HG02943 (cell line): ENCODE measurements around the gene HIPK2.

Experiments used
- ATAC-seq: cut with Tn5 transposase; IDR thresholded peaks from one replicate; pipeline ENCODE4 v1.9.1; 2021; ENCODE audit warnings: mild to moderate bottlenecking, low read depth, moderate library complexity; ENCODE audit not compliant: unreplicated experiment

The HIPK2 gene

GRCh38 chr7:139718859-139719258, 58.9 kb downstream of the HIPK2 start:
- no peak for ATAC-seq

DNA sequence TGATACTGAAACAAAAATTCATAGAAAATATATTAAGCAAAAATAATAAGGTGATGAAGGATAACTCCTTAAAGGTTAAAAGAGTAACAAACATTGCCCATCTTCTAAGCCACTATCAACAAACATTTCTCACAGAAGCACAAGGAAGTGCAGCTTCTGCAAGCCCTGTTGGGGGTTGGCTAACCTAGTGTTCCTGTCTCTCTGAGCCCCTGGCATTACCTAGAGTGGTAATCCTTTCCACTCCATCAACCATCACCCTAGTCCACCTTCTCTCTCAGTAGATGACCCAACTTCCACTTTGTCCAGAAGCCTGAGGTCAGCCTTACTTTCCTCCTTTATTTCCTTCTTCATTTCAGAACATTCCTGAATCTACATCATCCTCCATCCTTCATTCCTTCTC, 59.7 kb downstream of the HIPK2 start:
- ATAC-seq = no peak

DNA sequence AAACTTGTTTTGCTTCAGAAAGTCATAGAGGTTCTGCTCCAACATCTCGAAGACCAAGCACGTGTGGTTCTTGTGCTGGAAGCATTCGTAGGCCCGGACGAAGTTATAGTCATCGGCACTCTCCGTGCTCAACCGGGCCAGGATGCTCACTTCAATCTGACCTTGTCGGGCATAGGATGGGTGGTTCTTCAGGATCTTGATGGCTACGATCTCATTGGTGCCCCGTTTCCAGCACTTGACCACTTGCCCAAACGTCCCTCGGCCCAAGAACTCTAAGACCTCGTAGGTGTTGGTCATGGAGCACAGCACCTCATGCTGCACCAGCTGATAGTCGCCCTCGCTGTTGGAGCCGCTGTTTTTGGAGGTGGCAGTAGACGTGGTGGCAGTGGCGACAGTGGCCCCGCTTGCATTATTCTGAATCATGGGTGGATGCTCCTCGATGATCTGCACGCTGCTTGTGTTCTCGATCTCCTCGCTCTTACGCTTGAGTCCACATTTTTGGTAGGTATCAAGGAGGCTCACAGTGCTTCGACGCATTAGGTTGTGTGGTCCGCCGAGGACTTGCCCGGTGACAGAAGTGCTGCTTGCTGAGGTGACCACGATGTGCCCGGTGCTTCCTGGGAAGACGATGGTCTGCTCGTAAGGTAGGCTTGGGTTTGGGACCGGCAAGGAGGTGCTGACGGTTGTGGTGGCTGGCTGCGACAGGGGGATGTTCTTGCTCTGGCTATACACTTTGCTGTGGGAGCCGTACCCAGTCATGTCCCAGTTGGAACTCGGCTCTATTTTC, 61.4 kb downstream of the HIPK2 start:
- ATAC-seq = no peak

DNA sequence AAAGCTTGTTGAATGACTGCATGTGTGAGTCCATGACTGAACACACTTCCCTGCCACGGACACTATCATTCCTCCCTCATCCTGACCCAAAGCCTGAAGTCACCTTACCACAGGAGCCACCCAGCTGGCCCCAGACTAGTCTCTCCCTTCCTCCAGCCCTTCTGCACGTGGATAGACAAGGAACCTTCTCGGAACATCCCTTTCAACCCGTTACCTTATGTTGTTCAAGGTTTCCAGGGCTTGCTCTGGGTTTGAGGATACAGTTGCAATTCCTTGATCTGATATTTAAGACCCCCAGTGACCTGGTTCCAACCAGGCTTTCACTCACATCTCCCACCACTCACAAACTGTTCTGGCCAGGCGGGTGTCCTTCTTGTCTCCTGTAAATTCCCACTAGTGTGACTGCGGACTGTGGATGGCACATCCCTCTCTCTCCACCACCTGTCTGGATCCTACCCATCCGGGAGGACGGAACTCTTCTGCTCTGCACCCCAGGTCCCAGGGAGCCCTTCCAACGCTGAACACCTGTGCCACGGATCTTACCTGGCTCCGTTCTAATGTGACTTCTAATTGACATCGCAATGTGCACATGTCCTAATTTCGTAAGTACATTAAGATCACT, 62.5 kb downstream of the HIPK2 start:
- no peak for ATAC-seq

- peak; percentile 96 for ATAC-seq
Measured at GRCh38 chr7:139714163-139714901, 63.5 kb downstream of the HIPK2 start.

- no peak for ATAC-seq
Measured at GRCh38 chr7:139713526-139714162, 64.2 kb downstream of the HIPK2 start.

GRCh38 chr7:139713061-139713460, 64.7 kb downstream of the HIPK2 start:
- no peak for ATAC-seq

DNA sequence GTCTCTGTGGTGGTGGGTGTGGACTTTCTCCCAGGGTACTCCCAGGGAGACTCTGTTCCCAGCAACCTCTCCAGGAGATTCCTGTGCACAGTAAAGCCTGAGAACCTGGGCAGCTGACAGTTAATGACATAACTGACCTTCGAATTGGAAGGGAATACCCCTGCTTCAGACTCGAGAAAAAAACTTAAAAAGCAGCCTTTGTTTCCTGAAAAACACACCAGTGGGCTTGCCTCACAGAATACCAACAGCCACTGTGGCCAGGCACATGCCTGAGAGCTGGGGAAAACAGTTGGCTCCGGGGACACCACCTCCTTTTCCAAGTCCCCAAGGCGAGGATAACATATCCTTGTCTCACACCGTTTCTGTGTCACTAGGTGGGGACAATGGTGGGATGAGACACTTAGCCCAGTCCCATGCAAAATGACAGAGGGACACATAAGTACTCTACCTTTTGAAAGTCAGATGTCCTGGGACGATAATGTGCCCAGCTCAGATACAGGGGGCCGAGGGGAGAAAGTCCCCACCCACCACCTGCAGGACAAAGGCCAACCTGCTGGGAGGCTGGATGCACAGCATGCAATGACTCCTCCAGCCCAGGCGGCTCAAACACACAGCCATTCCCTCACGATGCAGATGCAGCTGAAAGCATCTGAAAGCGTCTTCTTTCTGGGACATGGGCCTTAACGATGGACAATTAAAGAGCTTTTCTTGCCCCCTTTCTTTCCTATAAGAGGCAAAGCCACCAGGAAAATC, 65.6 kb downstream of the HIPK2 start:
- no peak for ATAC-seq

DNA sequence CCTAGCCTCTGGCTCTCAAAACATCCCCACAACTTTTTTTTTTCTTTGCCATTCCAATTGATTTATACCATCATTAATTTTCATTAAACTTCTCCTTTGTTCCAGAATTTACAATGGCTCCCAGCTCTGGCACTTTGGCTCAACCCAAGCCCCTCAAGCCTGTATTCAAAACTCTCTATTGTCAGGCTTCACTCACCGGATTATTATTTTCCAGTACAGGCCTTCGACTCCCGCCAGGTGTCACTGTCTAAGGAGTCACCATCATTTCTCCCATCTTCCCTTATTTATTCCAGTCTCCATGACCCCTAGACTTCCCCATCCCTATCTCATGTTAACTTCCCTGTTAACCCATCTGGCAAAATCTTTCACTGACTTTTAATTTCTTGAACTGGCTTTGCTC, 67.8 kb downstream of the HIPK2 start:
- ATAC-seq = no peak

- ATAC-seq = no peak
Measured at GRCh38 chr7:139709485-139709884, 68.3 kb downstream of the HIPK2 start.

GRCh38 chr7:139708541-139708940, 69.3 kb downstream of the HIPK2 start:
- peak; percentile 79 for ATAC-seq

- no peak for ATAC-seq
Measured at GRCh38 chr7:139706837-139707236, 71.0 kb downstream of the HIPK2 start.

DNA sequence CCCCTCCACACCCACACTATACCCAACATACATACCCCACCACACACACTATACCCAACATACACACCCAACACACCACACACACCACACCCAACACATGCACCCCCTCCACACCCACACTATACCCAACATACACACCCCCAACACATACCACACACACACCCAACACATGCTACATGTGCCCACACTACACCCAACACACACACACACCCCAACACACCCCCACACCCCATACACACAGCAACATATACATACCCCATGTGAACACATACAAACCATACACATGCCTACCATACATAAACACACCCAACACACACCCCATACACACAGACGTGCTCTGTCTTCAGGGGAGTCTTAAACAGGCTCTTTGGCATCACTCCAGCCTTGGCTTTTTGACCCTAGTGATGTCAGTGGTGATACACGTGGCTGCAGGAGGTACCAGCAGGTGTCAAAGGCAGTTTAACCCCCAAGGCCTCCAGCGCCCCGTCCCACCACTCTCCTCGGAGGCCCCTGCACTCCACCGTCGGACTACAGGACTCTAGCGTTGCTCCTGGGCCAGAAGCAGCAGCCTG, 73.4 kb downstream of the HIPK2 start:
- no peak for ATAC-seq

GRCh38 chr7:139703487-139704307, 74.1 kb downstream of the HIPK2 start:
- ATAC-seq = peak; percentile 24

DNA sequence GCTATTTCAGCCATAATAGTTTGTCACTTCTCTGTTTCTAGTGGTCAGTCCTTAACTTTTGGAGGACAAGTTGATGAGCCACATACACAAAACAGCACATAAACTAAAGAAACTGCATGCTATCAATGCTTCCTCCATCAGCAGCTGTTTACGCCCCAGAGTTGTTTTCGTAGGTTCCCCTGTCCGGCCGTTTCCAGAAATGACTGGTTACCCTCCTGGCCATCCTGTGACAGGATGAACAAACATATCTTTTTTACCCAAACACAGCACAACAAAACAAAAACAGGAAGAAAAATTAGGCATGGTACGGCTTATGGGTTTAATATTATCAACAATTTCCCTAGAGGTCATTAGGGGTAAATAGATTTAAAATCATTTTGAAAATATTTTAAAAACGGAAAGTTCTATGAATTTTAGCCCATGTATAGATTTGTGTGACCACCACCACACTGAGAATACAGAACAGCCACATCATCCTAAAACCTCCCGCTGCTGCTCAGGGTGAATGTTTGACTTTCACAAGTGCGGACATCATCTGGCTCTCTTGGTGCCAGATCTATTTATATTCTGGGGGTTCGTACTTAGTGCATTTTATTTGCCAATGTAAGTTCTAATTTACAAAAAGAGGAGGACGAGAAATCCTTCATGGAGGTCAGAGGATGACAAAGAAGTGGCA, 74.8 kb downstream of the HIPK2 start:
- peak; percentile 66 for ATAC-seq

DNA sequence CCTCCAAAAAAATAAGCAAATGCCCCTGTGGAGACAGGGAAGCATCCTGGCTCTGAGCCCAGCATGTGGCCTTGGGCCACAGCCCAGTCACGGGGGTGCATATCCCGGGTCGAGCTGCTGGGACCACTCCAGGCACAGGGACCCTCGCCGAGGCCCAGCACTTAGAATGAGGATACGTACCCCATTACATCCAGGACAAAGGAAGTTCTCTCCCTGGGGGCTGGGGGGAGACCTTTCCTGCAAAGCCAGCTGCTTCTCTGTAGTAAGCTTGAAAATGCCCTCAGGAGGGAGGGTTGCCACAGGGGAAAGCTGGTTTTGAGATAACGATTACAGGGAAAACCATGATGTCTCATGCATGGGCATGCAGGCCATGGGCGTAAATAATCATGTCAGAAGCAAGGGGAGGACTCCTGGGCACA, 75.5 kb downstream of the HIPK2 start:
- ATAC-seq = no peak

DNA sequence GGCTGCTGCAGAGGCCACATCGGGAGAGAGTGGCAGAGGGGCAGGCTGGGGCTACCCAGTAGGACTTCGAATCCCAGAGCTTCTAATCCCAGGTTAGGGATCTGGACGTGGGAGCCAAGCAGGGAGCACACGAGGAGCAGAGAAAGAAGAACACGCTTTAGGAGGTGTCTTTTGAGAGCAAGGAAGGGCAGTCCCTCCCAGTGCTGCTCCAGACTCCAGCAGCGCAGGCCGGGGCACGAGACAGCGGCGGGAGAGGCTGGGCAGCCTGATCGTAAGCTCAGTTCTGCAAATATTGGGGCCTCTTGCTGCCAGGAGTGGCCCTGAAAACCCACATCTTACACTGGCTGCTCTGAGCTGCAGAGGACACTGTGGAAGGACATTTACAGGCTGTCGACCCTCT, 75.9 kb downstream of the HIPK2 start:
- no peak for ATAC-seq

DNA sequence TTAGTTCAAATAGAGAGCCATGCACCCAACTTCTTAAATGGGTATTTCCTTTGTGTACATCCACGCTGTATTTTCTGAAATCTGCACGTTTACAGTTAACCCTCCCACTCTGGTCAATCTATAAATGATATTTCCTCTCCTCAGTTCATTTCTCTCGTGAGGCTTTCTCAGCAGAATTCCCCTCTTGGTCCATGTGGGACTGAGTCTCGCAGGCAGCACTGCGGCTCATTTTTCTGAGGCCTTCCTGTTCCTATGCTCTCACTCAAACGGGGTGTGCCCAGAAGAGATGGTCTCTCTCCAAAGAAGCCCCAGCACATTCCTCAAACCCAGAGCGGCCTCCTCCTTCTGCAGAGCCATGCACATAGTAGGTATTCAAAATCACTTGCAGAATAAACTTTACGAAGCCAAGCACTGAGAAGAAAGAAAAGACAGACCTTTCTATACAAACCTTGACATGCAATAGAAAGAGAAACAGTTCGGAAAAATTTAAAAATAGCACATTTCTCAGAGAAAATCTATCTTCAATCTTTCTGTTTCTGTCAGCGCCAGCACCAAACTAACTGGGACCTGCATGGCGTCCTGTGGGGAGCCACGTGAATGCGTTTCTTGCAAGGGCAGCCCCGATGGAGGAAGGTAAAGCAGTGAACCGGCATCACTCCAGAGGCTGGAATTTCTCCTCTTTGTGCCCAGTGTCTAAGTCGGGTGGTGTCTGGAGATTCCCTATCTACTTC, 77.1 kb downstream of the HIPK2 start:
- no peak for ATAC-seq
